Neutrophil (primary cell): ENCODE data around the gene RABGAP1.

Experiments used
- H3K27ac ChIP-seq: fragments of 200-600 bp; sonication (generic); 2 replicates; pipeline ENCODE4 v1.5.1; 2016; ENCODE audit warnings: mild to moderate bottlenecking, moderate library complexity
- H3K27me3 ChIP-seq: fragments of 200-600 bp; sonication (generic); 2 replicates; pipeline ENCODE4 v1.6.0; 2016; ENCODE audit warnings: mild to moderate bottlenecking
- H3K36me3 ChIP-seq: fragments of 200-600 bp; sonication (generic); 2 replicates; pipeline ENCODE4 v1.5.1; 2017
- H3K4me1 ChIP-seq, 2 experiments: fragments of 200-600 bp in 1 of 2; sonication (generic) in 1 of 2; 1 replicate in 1 of 2; 2 replicates in 1 of 2; pipeline versions ENCODE4 v1.5.1 to v1.6.1; 2013 to 2016; ENCODE audit warnings: low read depth in 1 of 2, low read length in 1 of 2, mild to moderate bottlenecking in 1 of 2, moderate library complexity in 1 of 2; ENCODE audit not compliant: control insufficient read depth in 1 of 2, insufficient read depth in 1 of 2
- H3K4me3 ChIP-seq, 2 experiments: fragments of 200-600 bp in 1 of 2; sonication (generic) in 1 of 2; 1 replicate in 1 of 2; 2 replicates in 1 of 2; pipeline ENCODE4 v1.5.1; 2013 to 2016; ENCODE audit warnings: low read depth in 1 of 2, low read length in 1 of 2, mild to moderate bottlenecking in 1 of 2, moderate library complexity in 1 of 2
- H3K9me3 ChIP-seq: fragments of 200-600 bp; sonication (generic); 2 replicates; pipeline ENCODE4 v1.5.1; 2016
- CTCF ChIP-seq: fragments of 200-600 bp; sonication (generic); IDR thresholded peaks from 2 replicates; pipeline ENCODE4 v1.5.1; 2016; ENCODE audit warnings: antibody characterized with exemption

The RABGAP1 gene

DNA sequence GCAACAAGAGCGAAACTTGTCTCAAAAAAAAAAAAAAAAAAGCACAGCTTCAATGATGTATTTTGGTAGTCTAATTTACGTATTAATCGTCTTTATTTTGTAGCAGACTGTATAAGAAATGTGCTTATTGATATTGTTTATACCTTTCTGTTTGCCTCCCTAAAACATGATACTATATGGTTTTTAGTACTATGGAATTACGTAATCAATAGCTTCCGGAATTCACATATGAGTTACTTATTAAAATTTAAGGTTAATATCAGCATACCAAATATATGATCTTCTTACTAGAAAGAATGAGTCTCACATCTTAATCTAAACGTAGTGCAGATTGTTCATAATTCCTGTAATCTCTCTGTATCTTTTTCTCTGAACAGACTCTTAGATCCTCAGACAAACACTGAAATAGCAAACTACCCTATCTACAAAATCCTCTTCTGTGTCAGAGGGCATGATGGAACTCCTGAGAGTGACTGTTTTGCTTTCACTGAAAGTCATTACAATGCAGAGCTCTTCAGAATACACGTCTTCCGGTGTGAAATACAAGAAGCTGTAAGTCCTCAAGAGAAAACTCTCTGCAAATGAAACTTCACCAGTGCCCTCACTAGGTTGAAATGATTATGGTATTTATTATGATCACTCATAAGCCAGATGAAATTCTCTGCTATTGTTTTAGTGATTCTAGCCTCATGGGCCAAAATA lies 48.3 kb downstream of the RABGAP1 start:
- no peaks in the 10 kb centered on the region for H3K27me3 ChIP-seq
- peaks cover 35% of the 10 kb centered on the region for H3K36me3 ChIP-seq
- H3K4me3 ChIP-seq = no peak overlapping the region
- no peak for TF ChIP-seq CTCF
- H3K27ac ChIP-seq = no peak overlapping the region
- H3K4me1 ChIP-seq = peaks cover 0 to 5% of the 10 kb centered on the region in 2 experiments
- no peaks in the 10 kb centered on the region for H3K9me3 ChIP-seq

DNA sequence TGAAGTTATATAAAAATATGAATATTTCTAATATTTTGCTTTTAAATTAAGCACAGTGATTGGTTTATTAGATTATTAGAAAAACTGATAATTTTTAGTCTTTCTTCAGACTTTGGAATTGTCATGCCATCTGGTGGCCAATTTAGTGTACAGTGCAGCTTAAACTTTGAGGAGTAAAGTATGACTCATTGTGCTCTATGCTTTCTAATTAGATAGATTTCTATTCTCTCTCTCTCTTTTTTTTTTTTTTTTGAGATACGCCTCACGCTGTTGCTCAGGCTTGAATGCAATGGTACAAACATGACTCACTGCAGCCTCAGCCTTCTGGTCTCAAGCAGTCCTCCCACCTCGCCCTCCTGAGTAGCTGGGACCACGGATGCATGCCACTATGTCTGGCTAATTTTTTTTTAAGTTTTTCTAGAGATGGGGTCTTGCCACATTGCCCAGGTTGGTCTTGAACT lies 50.6 kb downstream of the RABGAP1 start:
- Histone ChIP-seq H3K27ac (no peak overlapping the region), H3K9me3 (no peaks in the 10 kb centered on the region), H3K27me3 (no peaks in the 10 kb centered on the region), H3K36me3 (peaks cover 25% of the 10 kb centered on the region), H3K4me1 (no peaks in the 10 kb centered on the region), H3K4me3 (no peak overlapping the region)
- TF ChIP-seq CTCF = peak; percentile 14

DNA sequence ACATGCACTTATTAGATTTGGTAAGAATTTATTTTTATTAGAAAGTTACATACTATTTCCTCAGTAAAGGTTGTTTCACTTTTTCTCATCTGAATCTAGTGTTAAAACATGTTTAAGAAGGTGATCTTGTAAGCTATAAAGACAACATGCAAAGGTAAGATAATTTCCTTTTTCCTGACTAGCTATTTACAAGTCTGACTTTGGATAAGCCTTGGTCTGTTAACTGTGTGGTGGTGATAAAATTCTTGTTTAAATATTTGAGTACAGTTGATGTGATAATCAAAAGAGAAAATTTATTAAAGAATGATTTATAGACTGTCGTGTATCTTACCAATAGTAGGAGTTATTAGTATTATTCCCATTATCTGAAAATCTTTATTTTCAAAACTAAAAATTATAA lies 55.8 kb downstream of the RABGAP1 start:
- Histone ChIP-seq H3K4me1 (no peaks in the 10 kb centered on the region), H3K36me3 (peaks cover 24% of the 10 kb centered on the region), H3K9me3 (no peaks in the 10 kb centered on the region), H3K4me3 (no peak overlapping the region), H3K27me3 (no peaks in the 10 kb centered on the region), H3K27ac (no peak overlapping the region)
- no peak for TF ChIP-seq CTCF

- Histone ChIP-seq H3K9me3 (no peaks in the 10 kb centered on the region), H3K36me3 (peaks cover 29% of the 10 kb centered on the region), H3K27ac (no peak overlapping the region), H3K4me3 (no peak overlapping the region), H3K4me1 (no peaks in the 10 kb centered on the region), H3K27me3 (no peaks in the 10 kb centered on the region)
- no peak for TF ChIP-seq CTCF
Observed at GRCh38 chr9:122998448-122998847, 57.6 kb downstream of the RABGAP1 start.

- Histone ChIP-seq H3K36me3 (peaks cover 35% of the 10 kb centered on the region), H3K4me3 (no peak overlapping the region), H3K27me3 (no peaks in the 10 kb centered on the region), H3K9me3 (no peaks in the 10 kb centered on the region), H3K4me1 (no peaks in the 10 kb centered on the region), H3K27ac (no peak overlapping the region)
- TF ChIP-seq CTCF = no peak
Observed at GRCh38 chr9:123000371-123001068, 59.7 kb downstream of the RABGAP1 start.
